Keratinocyte (primary cell): Measurements from ENCODE around the gene KLHDC7A. TPM values are rescaled to one million over a fixed set of nuclear protein-coding genes. Genes with fewer than 3 reads are reported as not detected.

Experiments used
- DNase-seq: peaks from one replicate; pipeline ENCODE4 v3.0.0-alpha.2; 2011; ENCODE audit warnings: low read depth, missing footprints, low spot score
- FAIRE-seq: peaks from 2 replicates; lab custom pipeline; 2011; peaks lifted over from hg19 to GRCh38; lab: Jason Lieb, UNC
- H2AFZ ChIP-seq: 2 replicates; pipeline ENCODE4 v1.6.0; 2012; ENCODE audit warnings: low read length, control low read depth, inconsistent platforms; ENCODE audit not compliant: control insufficient read depth
- H3K27ac ChIP-seq: 2 replicates; pipeline ENCODE4 v1.5.1; 2011; ENCODE audit warnings: low read length; ENCODE audit not compliant: control insufficient read depth, insufficient read depth
- H3K27me3 ChIP-seq: 3 replicates; pipeline ENCODE4 v1.6.0; 2011; ENCODE audit warnings: low read length; ENCODE audit not compliant: control insufficient read depth, insufficient read depth; ENCODE audit errors: extremely low read depth
- H3K36me3 ChIP-seq, 2 experiments: 2 replicates in 1 of 2; 3 replicates in 1 of 2; pipeline ENCODE4 v1.5.1; 2011; ENCODE audit warnings: low read length in 2 of 2, mild to moderate bottlenecking in 1 of 2; ENCODE audit not compliant: control insufficient read depth in 2 of 2, insufficient read depth in 2 of 2; ENCODE audit errors: extremely low read depth in 1 of 2
- H3K4me1 ChIP-seq: 3 replicates; pipeline ENCODE4 v1.5.1; 2011; ENCODE audit warnings: low read length; ENCODE audit not compliant: control insufficient read depth, insufficient read depth; ENCODE audit errors: extremely low read depth
- H3K4me2 ChIP-seq: 3 replicates; pipeline ENCODE4 v1.6.0; 2011; ENCODE audit warnings: low read depth, low read length; ENCODE audit not compliant: control insufficient read depth, insufficient read depth; ENCODE audit errors: extremely low read depth
- H3K4me3 ChIP-seq, 3 experiments: fragments of 200-600 bp in 1 of 3; sonication (generic) in 1 of 3; 2 replicates in 2 of 3; 3 replicates in 1 of 3; pipeline ENCODE4 v1.5.1; 2011 to 2016; ENCODE audit warnings: low read length in 3 of 3, mild to moderate bottlenecking in 3 of 3, control low read depth in 2 of 3, inconsistent platforms in 1 of 3, low read depth in 1 of 3, mixed read lengths in 1 of 3, mixed run types in 1 of 3, moderate library complexity in 1 of 3; ENCODE audit not compliant: control insufficient read depth in 2 of 3, insufficient read depth in 2 of 3; ENCODE audit errors: extremely low read depth in 1 of 3
- H3K79me2 ChIP-seq: 2 replicates; pipeline ENCODE4 v1.6.0; 2012; ENCODE audit warnings: low read length; ENCODE audit not compliant: control insufficient read depth, insufficient read depth
- H3K9ac ChIP-seq: 3 replicates; pipeline ENCODE4 v1.6.0; 2011; ENCODE audit warnings: low read length; ENCODE audit not compliant: control insufficient read depth, insufficient read depth; ENCODE audit errors: extremely low read depth
- H3K9me1 ChIP-seq: 3 replicates; pipeline ENCODE4 v1.6.0; 2011; ENCODE audit warnings: low read length; ENCODE audit not compliant: control insufficient read depth, insufficient read depth; ENCODE audit errors: extremely low read depth
- H3K9me3 ChIP-seq: 2 replicates; pipeline ENCODE4 v1.5.1; 2012; ENCODE audit warnings: low read depth, low read length; ENCODE audit not compliant: control insufficient read depth
- H4K20me1 ChIP-seq: 3 replicates; pipeline ENCODE4 v1.6.0; 2011; ENCODE audit warnings: low read length; ENCODE audit not compliant: control insufficient read depth, insufficient read depth; ENCODE audit errors: extremely low read depth
- CTCF ChIP-seq, 3 experiments: IDR thresholded peaks in 1 of 3; conservative IDR thresholded peaks in 1 of 3; optimal IDR thresholded peaks in 1 of 3; 2 replicates in 2 of 3; 3 replicates in 1 of 3; pipeline versions ENCODE3 to v1.5.1; 2011; ENCODE audit warnings: low read length in 3 of 3, mild to moderate bottlenecking in 3 of 3, moderate library complexity in 2 of 3, control low read depth in 1 of 3, inconsistent platforms in 1 of 3; ENCODE audit not compliant: insufficient read depth in 2 of 3; ENCODE audit errors: extremely low read depth in 1 of 3
- EZH2 ChIP-seq: IDR thresholded peaks from one replicate; pipeline ENCODE4 v1.6.1; 2012; ENCODE audit warnings: inconsistent platforms, mild to moderate bottlenecking, low read length, moderate library complexity
- dilution Hi-C: fragments of 300-500 bp; cut with MboI; formaldehyde crosslinking; loops from one replicate; pipeline ENCODE4 v1.7.0; 2020; ENCODE audit warnings: low sequenced_read_pairs; ENCODE audit not compliant: extremely low pct_ligation_motif_present
- polyA plus RNA-seq, 5 experiments: library from polyadenylated mRNA; depleted of rRNA in 3 of 5; stranded (reverse) in 3 of 5; stranded (forward) in 1 of 5; unstranded in 1 of 5; fragments of >200 nt; gene quantifications; 1 replicate in 1 of 5; 2 replicates in 3 of 5; 3 replicates in 1 of 5; pipeline versions ENCODE4 v1.2.1 to v1.2.3, GENCODE V29; 2011 to 2012; ENCODE audit warnings: missing spikeins in 2 of 5, low read depth in 1 of 5, low replicate concordance in 1 of 5

Gene KLHDC7A
- polyA plus RNA-seq, 1 donor (not counting 4 experiments of a cell fraction or from before 2014, with no cell fraction given), result not detected

- no peak overlapping the region for H3K9ac ChIP-seq
- H3K79me2 ChIP-seq, result no peaks in the 10 kb centered on the region
- DNase-seq (no peak), FAIRE-seq (no peak)
- H3K4me3 ChIP-seq, result no peak overlapping the region
- H3K4me2 ChIP-seq, result no peak overlapping the region
- dilution Hi-C loops, result no loop called here
- no peaks in the 10 kb centered on the region for H3K27me3 ChIP-seq
- no peak overlapping the region for H2AFZ ChIP-seq
- TF ChIP-seq CTCF (optimal IDR thresholded peaks at IDR 0.05 in 1 of 3, IDR thresholded peaks at IDR 0.05 in 1 of 3, conservative IDR thresholded peaks at IDR 0.05 in 1 of 3; ENCODE audit: extremely low read depth in 1 of 3, insufficient read depth in 2 of 3, low read length in 3 of 3) (no peak), EZH2 (no peak)
- no peak overlapping the region for H3K27ac ChIP-seq
- H3K9me3 ChIP-seq, result no peaks in the 10 kb centered on the region
- H3K36me3 ChIP-seq, result no peaks in the 10 kb centered on the region
- no peaks in the 10 kb centered on the region for H3K9me1 ChIP-seq
- no peaks in the 10 kb centered on the region for H4K20me1 ChIP-seq
- no peaks in the 10 kb centered on the region for H3K4me1 ChIP-seq
Measured at GRCh38 chr1:18473195-18473815, 7.4 kb upstream of the KLHDC7A start.

GRCh38 chr1:18474559-18475175 lies 6.1 kb upstream of the KLHDC7A start:
- H3K4me3 ChIP-seq, result no peak overlapping the region
- no peaks in the 10 kb centered on the region for H4K20me1 ChIP-seq
- DNase-seq (no peak), FAIRE-seq (no peak)
- no peaks in the 10 kb centered on the region for H3K9me3 ChIP-seq
- no peaks in the 10 kb centered on the region for H3K9me1 ChIP-seq
- dilution Hi-C loops, result no loop called here
- H3K79me2 ChIP-seq, result no peaks in the 10 kb centered on the region
- H3K4me1 ChIP-seq, result no peaks in the 10 kb centered on the region
- TF ChIP-seq EZH2, result no peak
- TF ChIP-seq CTCF (optimal IDR thresholded peaks at IDR 0.05 in 1 of 3, IDR thresholded peaks at IDR 0.05 in 1 of 3, conservative IDR thresholded peaks at IDR 0.05 in 1 of 3; ENCODE audit: extremely low read depth in 1 of 3, insufficient read depth in 2 of 3, low read length in 3 of 3), result no peak
- no peak overlapping the region for H2AFZ ChIP-seq
- H3K36me3 ChIP-seq, result no peaks in the 10 kb centered on the region
- H3K4me2 ChIP-seq, result no peak overlapping the region
- H3K27me3 ChIP-seq, result no peaks in the 10 kb centered on the region
- H3K27ac ChIP-seq, result no peak overlapping the region
- no peak overlapping the region for H3K9ac ChIP-seq
